HK-2 (cell line): ENCODE results near the gene SEC16A.
"Not testable (repeated sequence)": the region's sequence is repeated elsewhere in the genome, so short reads cannot be mapped to it uniquely, and the experiment has no call there.

Source experiments
- DNase-seq: peaks from one replicate; pipeline ENCODE4 v3.0.0-alpha.2; 2018; ENCODE audit not compliant: unreplicated experiment

Gene SEC16A

GRCh38 chr9:136422876-136423275 lies 60.0 kb downstream of the SEC16A start:
- DNase-seq: no peak

DNA sequence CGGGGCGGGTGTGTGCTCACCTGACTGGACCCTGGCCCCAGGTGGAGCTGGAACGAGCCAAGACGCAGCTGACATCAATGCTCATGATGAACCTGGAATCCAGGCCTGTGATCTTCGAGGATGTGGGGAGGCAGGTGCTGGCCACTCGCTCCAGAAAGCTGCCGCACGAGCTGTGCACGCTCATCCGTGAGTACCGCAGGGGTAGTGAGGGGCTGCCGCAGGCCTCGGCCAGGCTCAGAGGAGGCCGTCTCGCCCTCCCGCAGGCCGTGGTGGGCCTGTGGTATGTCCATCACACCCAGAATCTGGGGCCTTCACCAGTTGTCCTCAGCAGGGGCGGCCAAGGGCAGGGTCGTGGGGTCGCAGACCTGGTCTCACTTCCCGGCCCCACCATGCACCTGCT lies 61.0 kb downstream of the SEC16A start:
- no peak for DNase-seq

GRCh38 chr9:136419092-136419420 lies 63.8 kb downstream of the SEC16A start:
- no peak for DNase-seq

DNA sequence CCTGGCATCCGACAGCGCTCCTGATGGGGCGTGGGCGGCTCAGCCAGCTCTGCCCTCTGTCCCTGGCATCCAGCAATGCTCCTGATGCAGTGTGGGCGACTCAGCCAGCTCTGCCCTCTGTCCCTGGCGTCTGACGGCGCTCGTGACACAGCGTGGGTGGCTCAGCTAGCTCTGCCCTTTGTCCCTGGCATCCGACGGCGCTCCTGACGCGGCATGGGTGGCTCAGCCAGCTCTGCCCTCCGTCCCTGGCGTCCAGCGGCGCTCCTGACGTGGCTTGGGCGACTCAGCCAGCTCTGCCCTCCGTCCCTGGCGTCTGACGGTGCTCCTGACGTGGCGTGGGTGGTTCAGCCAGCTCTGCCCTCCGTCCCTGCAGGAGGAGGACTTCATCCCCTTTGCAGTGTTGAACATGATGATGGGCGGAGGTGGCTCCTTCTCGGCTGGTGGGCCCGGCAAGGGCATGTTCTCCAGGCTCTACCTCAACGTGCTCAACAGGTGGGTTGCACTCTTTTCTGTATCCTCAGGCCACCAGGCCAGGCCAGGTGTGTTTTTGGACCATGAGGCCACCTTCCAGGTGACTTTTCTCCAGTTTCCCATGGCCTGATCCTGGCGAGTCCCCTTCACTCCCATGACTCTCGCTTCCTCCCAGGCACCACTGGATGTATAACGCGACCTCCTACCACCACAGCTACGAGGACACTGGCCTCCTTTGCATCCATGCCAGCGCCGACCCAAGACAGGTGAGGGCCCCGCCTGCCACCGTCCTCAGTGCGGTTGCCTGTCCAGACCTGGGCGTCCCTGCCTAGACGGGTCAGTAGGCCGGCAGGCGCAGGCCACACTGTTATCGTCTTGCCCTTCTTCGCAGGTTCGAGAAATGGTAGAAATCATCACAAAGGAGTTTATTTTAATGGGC lies 64.4 kb downstream of the SEC16A start:
- no peak for DNase-seq

DNA sequence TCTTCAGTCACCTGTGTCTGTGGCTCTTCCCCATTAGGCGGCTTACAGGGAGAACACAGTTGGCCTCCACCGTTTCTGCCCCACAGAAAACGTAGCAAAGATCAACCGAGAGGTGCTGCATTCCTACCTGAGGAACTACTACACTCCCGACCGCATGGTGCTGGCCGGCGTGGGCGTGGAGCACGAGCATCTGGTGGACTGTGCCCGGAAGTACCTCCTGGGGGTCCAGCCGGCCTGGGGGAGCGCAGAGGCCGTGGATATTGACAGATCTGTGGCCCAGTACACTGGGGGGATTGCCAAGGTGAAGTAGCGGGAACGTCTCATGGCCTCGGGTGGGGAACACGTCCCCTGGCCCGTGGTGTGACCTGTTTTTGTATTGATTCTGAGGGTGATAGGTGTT lies 65.9 kb downstream of the SEC16A start:
- no peak for DNase-seq

- no peak for DNase-seq
Observed at GRCh38 chr9:136416427-136416826, 66.4 kb downstream of the SEC16A start.

- no peak for DNase-seq
Observed at GRCh38 chr9:136412962-136413361, 69.9 kb downstream of the SEC16A start.

GRCh38 chr9:136411378-136411777 lies 71.5 kb downstream of the SEC16A start:
- no peak for DNase-seq

DNA sequence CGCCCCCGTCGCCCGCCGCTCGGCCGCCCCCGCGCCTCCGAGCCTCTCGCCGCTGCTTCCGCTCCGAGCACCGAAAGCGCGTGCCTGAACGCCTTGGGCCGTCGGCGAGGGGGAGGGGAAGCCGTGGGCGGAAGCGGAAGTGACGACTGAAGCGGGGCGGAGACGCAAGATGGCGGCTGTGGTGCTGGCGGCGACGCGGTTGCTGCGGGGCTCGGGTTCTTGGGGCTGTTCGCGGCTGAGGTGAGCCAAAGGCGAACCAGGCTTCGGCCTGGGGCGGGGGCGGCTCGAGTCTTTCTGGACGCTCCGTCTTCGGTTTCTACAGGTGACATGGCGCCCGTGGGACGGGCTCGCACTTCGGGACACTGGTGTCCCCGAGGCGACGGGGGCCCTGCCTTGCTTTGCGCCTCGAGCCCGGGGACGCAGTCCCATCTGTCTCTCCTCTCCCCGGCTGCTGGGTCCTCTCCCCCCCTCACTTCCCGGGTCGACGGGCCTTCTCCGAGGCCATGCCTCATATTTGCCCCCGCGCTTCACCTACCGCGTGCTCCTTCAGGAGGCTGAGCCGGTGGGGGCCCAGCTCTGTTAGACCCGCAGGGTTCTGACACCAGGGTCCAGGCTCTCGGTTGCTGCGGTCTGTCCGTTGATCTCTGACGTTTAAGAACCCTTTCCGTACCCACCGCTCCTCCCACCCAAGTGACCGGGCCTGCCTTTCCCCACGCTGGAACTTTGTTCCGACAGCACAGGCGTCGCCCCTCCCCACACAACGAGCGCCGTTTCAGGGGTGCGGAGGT lies 72.1 kb downstream of the SEC16A start, which contains the start of the genes ENTR1 and PMPCA:
Gene ENTR1 (minus strand): TSS at position 115 of the 788 bp plus-strand sequence. CDS start 217 bp downstream, outside the sequence.
Gene PMPCA (plus strand): TSS at position 159 of the 788 bp plus-strand sequence. CDS start 11 bp downstream, at position 170.
- DNase-seq: peak; percentile 92

DNA sequence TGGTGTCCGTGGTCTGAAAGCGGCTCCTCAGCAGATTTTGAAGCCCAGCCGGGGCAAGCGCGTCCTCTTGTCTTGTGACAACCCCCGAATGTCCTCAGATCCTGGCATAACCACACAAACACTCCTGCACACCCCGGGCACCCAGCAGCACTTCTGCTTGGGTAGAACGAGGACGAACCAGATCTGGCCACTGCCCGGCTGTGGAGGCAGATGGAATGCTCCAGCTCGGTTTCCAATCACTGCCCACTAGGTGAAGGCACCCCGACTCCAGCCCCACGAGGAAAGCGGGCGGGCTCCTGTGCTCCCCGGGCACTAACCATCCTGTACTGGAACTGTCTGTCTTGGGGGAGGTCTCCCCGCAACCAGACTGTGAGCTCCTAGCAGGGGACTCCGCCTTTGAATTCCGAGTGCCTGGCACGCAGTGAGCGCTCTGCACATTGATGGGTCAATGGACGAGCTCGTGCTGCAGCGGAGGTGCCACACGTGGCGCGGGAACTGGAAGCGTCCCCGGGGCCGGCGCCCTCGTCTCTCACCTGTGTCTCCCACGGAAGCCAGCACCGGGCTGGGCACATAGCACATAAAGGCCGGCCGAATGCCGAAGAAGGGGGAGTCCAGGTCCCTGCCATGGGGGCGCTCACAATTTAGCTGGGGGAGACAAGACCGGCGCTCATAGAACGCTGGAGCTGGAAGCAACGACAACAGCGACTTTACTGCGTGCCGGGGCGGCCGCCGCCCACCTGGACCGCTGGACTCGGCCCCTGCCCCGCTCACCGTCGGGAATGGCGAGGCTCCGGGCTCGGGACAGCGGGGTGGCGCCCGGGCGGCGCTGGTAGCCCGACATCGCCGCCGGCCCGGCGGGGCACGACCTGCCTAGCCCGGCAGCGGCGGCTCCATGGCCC lies 73.0 kb downstream of the SEC16A start:
- peak; percentile 61 for DNase-seq

DNA sequence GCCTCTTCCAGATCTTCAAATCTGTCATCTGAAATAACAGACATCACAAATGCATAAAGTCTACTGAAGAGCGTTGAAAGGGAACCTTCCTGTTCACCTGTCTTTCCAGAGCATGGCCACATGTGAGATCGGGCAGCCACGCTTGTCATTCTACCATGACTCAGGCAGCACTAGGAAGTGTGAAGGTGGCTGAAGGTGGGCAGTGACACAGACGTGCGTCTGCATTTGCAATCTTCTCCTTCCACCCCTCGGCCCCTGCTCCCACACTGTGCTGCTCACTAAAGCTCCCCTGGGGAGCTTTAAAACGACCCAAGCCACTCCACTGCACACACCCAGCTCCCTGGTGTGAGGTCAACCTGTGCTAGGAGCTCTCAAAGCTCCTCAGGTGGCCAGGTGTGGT lies 74.9 kb downstream of the SEC16A start:
- no peak for DNase-seq

DNA sequence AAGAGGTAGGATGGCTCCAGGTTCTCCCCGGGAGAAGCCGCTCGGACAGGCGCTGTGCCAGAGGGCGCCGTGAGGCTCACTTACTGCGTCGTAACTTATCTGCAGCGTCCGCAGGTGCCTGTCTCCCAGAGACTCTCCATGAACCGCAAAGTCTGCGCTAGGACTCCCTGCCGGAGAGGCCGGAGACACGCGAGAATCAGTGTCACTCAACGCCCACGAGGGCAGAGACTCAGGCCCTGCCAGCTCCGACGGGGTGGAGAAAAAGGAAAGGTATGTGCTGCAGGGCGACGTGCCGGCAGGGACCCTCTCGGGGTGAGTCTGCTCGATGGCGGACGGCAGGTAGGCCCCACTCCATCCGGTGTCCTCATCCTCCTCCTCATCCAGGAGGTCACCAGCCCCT lies 75.8 kb downstream of the SEC16A start:
- DNase-seq: not testable (repeated sequence)

- DNase-seq: not testable (repeated sequence)
Observed at GRCh38 chr9:136405904-136406303, 76.9 kb downstream of the SEC16A start.

GRCh38 chr9:136405481-136405880 lies 77.4 kb downstream of the SEC16A start:
- DNase-seq: no peak

DNA sequence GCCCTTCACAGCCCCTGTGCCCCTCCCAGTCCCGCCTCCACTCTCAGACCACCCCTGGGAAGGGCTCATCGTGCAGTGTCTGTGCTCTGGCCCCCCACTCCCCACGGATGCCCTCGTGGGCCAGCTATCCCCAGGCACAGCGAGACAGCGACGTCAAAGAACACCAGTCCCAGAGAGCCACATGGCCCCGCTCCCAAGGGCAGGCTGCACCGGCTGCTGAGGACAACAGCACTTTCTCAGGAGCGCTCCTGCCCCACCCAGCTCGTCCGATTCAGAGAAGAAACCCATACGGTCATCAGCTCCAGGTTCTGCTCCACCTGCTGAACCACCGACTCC lies 78.1 kb downstream of the SEC16A start:
- DNase-seq: no peak

GRCh38 chr9:136403915-136404800 lies 78.7 kb downstream of the SEC16A start:
- no peak for DNase-seq

DNA sequence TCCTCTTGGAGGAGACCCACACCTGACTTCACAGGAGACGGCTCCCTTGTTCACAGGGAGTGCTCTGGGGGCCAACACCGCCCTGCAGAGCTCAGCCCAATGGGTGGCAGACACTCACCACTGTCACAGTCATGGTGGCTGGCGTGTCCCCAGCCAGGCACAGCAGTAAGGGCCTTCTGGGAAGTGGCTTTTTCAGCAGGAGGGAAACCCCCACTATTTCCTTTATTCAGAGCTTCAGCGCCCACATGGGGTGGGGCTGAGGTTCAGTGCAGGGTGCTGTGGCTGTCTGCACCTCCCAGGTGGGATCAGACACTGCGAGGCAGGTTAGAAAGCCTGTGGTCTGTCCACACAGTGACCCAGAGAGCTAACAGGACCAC lies 79.3 kb downstream of the SEC16A start:
- no peak for DNase-seq

- no peak for DNase-seq
Observed at GRCh38 chr9:136402067-136402466, 80.8 kb downstream of the SEC16A start.

DNA sequence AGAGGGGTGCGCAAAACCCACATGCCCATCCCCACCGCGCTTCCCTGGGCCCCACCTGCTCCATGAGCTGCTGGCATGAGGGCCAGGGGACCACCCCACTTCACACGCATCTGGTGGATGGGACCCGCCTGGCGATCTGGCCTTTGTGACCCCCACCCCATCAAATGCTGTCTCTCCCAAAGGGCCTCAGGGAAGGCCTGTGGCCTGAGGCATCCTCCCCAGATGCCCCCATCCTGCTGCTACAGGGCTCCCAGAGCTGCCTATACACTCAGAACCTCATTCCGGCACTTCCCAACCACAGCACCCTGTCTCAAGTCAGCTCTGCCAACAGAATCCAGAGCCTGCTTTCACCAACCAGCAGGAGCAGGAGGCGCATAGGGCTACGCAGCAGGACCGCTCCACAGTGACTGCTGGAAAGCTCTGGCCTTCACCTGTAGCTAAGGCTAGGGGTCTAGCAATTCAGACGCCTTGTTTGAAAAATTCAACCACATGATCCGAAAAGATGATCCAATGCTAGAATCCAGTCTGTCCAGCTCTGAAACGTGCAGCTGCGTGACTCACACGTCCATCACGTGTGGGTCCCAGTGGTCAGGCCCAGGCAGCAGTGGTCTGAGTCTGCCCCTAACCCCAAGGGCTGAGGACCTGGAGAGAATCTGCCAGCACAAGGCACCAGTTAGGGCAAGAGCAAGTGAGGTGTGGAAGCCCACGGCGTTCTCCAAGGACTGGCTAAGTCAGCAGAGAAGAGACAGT lies 81.5 kb downstream of the SEC16A start:
- no peak for DNase-seq
